PC-9 (cell line): ENCODE measurements around the gene OSBPL10. TPM values are rescaled to one million over a fixed set of nuclear protein-coding genes. Genes with fewer than 3 reads are reported as not detected.

Source experiments
- BruUV-seq: library from RNA; stranded (reverse); fragments of 400-500 nt; replicated peaks from 2 replicates; lab custom pipeline; 2021; lab: Mats Ljungman, UMichigan
- CTCF ChIA-PET: fragments of 300-600 bp; sonication (Branson Sonifier 250); formaldehyde crosslinking; loops from one replicate; lab custom pipeline; 2022; ENCODE audit warnings: antibody characterized with exemption; lab: Charles Lee
- POLR2A ChIA-PET: fragments of 300-600 bp; sonication (Branson Sonifier 250); formaldehyde crosslinking; loops from one replicate; lab custom pipeline; 2022; ENCODE audit warnings: antibody characterized with exemption; ENCODE audit not compliant: unreplicated experiment; lab: Charles Lee
- DNase-seq, 2 experiments: peaks; one replicate each; pipeline versions ENCODE4 v3.0.0 to v3.0.0-alpha.2; 2015 to 2022; ENCODE audit warnings: mixed read lengths in 1 of 2
- H2AFZ ChIP-seq: fragments of 200-600 bp; sonication (generic); 2 replicates; pipeline ENCODE4 v1.8.1; 2017; ENCODE audit warnings: antibody characterized with exemption
- H3F3A ChIP-seq: fragments of 200-600 bp; sonication (generic); 2 replicates; pipeline ENCODE4 v1.8.1; 2017; ENCODE audit warnings: antibody characterized with exemption, mild to moderate bottlenecking, low read depth; ENCODE audit not compliant: insufficient read depth
- H3K27ac ChIP-seq: fragments of 200-600 bp; sonication (generic); 2 replicates; pipeline ENCODE4 v1.6.1; 2016; ENCODE audit warnings: mixed run types
- H3K27me3 ChIP-seq: fragments of 200-600 bp; sonication (generic); 2 replicates; pipeline ENCODE4 v1.6.1; 2016; ENCODE audit warnings: low read depth, mixed run types; ENCODE audit not compliant: insufficient read depth
- H3K36me3 ChIP-seq: fragments of 200-600 bp; sonication (generic); 2 replicates; pipeline ENCODE4 v1.6.1; 2016; ENCODE audit warnings: low read depth, mixed run types
- H3K4me1 ChIP-seq: fragments of 200-600 bp; sonication (generic); replicated peaks from 2 replicates; pipeline ENCODE4 v1.6.1; 2016; ENCODE audit warnings: mixed run types; ENCODE audit not compliant: insufficient read depth
- H3K4me2 ChIP-seq: fragments of 200-600 bp; sonication (generic); 2 replicates; pipeline ENCODE4 v1.6.1; 2017; ENCODE audit warnings: mixed run types
- H3K4me3 ChIP-seq: fragments of 200-600 bp; sonication (generic); 2 replicates; pipeline ENCODE4 v1.6.1; 2016; ENCODE audit warnings: mixed run types
- H3K79me2 ChIP-seq: fragments of 200-600 bp; sonication (generic); 2 replicates; pipeline ENCODE4 v1.6.1; 2017; ENCODE audit warnings: low read depth, mixed run types
- H3K9me2 ChIP-seq: fragments of 200-600 bp; sonication (generic); 2 replicates; pipeline ENCODE4 v1.8.1; 2017; ENCODE audit warnings: mild to moderate bottlenecking; ENCODE audit not compliant: insufficient read depth
- H3K9me3 ChIP-seq: fragments of 200-600 bp; sonication (generic); 2 replicates; pipeline ENCODE4 v1.8.1; 2016; ENCODE audit warnings: low read depth; ENCODE audit not compliant: insufficient read depth
- H4K20me1 ChIP-seq: fragments of 200-600 bp; sonication (generic); 2 replicates; pipeline ENCODE4 v1.8.1; 2017; ENCODE audit not compliant: insufficient read depth
- CTCF ChIP-seq: fragments of 200-600 bp; sonication (generic); conservative IDR thresholded peaks from 2 replicates; pipeline ENCODE4 v1.6.1; 2017; ENCODE audit warnings: mixed run types, antibody characterized with exemption, mild to moderate bottlenecking, moderate library complexity
- EZH2 ChIP-seq: fragments of 200-600 bp; sonication (generic); IDR thresholded peaks from 2 replicates; pipeline ENCODE4 v1.8.0; 2017; ENCODE audit warnings: antibody characterized with exemption, low read depth
- intact Hi-C: fragments of 100-400 bp; cut with micrococcal nuclease; formaldehyde crosslinking; loops from one replicate; pipeline ENCODE4 v1.10.0; 2022; ENCODE audit not compliant: unreplicated experiment
- total RNA-seq: library from RNA; stranded (reverse); gene quantifications from 2 replicates; pipeline ENCODE4 v1.2.3, GENCODE V29; 2021

The OSBPL10 gene
- total RNA-seq, 1 experiment from 2014 or later: 42.0 TPM

- no peak for TF ChIP-seq EZH2
- no peak for TF ChIP-seq CTCF
- Histone ChIP-seq H3K4me2 (no peak overlapping the region), H4K20me1 (no peaks in the 10 kb centered on the region), H3K4me1 (peaks cover 2% of the 10 kb centered on the region), H3K27ac (no peak overlapping the region), H3K79me2 (no peaks in the 10 kb centered on the region), H3K36me3 (no peaks in the 10 kb centered on the region), H2AFZ (no peak overlapping the region), H3K9me2 (no peaks in the 10 kb centered on the region), H3K9me3 (no peaks in the 10 kb centered on the region), H3K4me3 (no peak overlapping the region), H3K27me3 (no peaks in the 10 kb centered on the region), H3F3A (no peaks in the 10 kb centered on the region)
- ChIA-PET CTCF (no interaction called here), POLR2A (no interaction called here)
- no peak for DNase-seq
- no TSS peak for BruUV-seq
- intact Hi-C loops: no loop called here
Observed at GRCh38 chr3:31673950-31674349, 307.1 kb downstream of the OSBPL10 start.

- TF ChIP-seq CTCF (no peak), EZH2 (no peak)
- Histone ChIP-seq H3K27ac (no peak overlapping the region), H3K9me3 (no peaks in the 10 kb centered on the region), H3K9me2 (no peaks in the 10 kb centered on the region), H3F3A (peaks cover 12% of the 10 kb centered on the region), H3K4me2 (no peak overlapping the region), H2AFZ (no peak overlapping the region), H4K20me1 (no peaks in the 10 kb centered on the region), H3K79me2 (no peaks in the 10 kb centered on the region), H3K27me3 (no peaks in the 10 kb centered on the region), H3K4me1 (peaks cover 15% of the 10 kb centered on the region), H3K4me3 (no peak overlapping the region), H3K36me3 (no peaks in the 10 kb centered on the region)
- BruUV-seq: no TSS peak
- intact Hi-C loops: no loop called here
- CTCF ChIA-PET: no interaction called here
- no peak for DNase-seq
- POLR2A ChIA-PET: interaction anchor here (0.6 kb wide), 1 partner anchor 1329 kb away, joined by 3 read pairs; no protein-coding TSS in a partner anchor
Observed at GRCh38 chr3:31671976-31672375, 309.1 kb downstream of the OSBPL10 start.

- POLR2A ChIA-PET: no interaction called here
- CTCF ChIA-PET: no interaction called here
Observed at GRCh38 chr3:31671451-31671850, 309.6 kb downstream of the OSBPL10 start.

More at GRCh38 chr3:31671451-31671850, 309.6 kb downstream of the OSBPL10 start:
- TF ChIP-seq CTCF: no peak
- TF ChIP-seq EZH2: no peak
- H3K27me3 ChIP-seq: no peaks in the 10 kb centered on the region
- no peaks in the 10 kb centered on the region for H3K79me2 ChIP-seq
- peaks cover 12% of the 10 kb centered on the region for H3F3A ChIP-seq
- H2AFZ ChIP-seq: no peak overlapping the region
- DNase-seq: no peak
- no peak overlapping the region for H3K4me3 ChIP-seq
- intact Hi-C loops: no loop called here
- H3K4me1 ChIP-seq: peaks cover 15% of the 10 kb centered on the region
- H3K27ac ChIP-seq: no peak overlapping the region
- no peak overlapping the region for H3K4me2 ChIP-seq
- no peaks in the 10 kb centered on the region for H4K20me1 ChIP-seq
- no peaks in the 10 kb centered on the region for H3K9me3 ChIP-seq
- BruUV-seq: no TSS peak
- no peaks in the 10 kb centered on the region for H3K36me3 ChIP-seq
- no peaks in the 10 kb centered on the region for H3K9me2 ChIP-seq
